ENCODE data around the gene TEF. TPM values are rescaled to one million over a fixed set of nuclear protein-coding genes. Genes with fewer than 3 reads are reported as not detected.

The TEF gene
- total and polyA plus RNA-seq, 2 experiments from 2014 or later = 2.3 to 7.2 TPM

GRCh38 chr22:41364955-41365354, 16.8 kb upstream of the TEF start:
- no peaks in the 10 kb centered on the region for H3K79me2 ChIP-seq (replicated peaks; ENCODE audit: insufficient read depth)
- peaks cover 25% of the 10 kb centered on the region; the same call in 1 of the 2 replicates for H3K4me1 ChIP-seq (ENCODE audit: insufficient read depth)
- Mint-ChIP-seq H3K4me1 (peaks cover 43% of the 10 kb centered on the region), H3K27ac (0 out of 2 replicates have a peak overlapping the region, but pooled peaks have one; percentile 56), H3K36me3 (ENCODE audit: low read depth) (no peaks in the 10 kb centered on the region), H3K27me3 (ENCODE audit: insufficient read depth, low read depth, poor library complexity) (no peaks in the 10 kb centered on the region), H3K4me3 (0 out of 3 replicates have a peak overlapping the region, but pooled peaks have one; percentile 12), H3K9me3 (no peaks in the 10 kb centered on the region; the same call in 2 of the 3 replicates)
- 0 out of 2 replicates have a peak overlapping the region, but pooled peaks have one; percentile 49 for H3K4me2 ChIP-seq
- DNase-seq (ENCODE audit: low spot score) (no peak), ATAC-seq (no peak)
- H4K20me1 ChIP-seq (replicated peaks; ENCODE audit: insufficient read depth) = no peaks in the 10 kb centered on the region
- 0 out of 2 replicates have a peak, but pooled peaks cover 8% of the 10 kb centered on the region for H3F3A ChIP-seq (replicated peaks; ENCODE audit: low read depth)
- H2AFZ ChIP-seq = no peak overlapping the region
- H3K27ac ChIP-seq (ENCODE audit: low read depth) = no peak overlapping the region
- no peaks in the 10 kb centered on the region for H3K27me3 ChIP-seq (ENCODE audit: insufficient read depth)
- no peaks in the 10 kb centered on the region for H3K9me2 ChIP-seq (ENCODE audit: insufficient read depth)
- H3K4me3 ChIP-seq = no peak overlapping the region
- TF ChIP-seq EZH2phosphoT487 (IDR thresholded peaks at IDR 0.05; ENCODE audit: unreplicated experiment) (no peak), STAT1 (IDR thresholded peaks at IDR 0.05; ENCODE audit: unreplicated experiment) (no peak), NANOG (IDR thresholded peaks at IDR 0.05; ENCODE audit: borderline replicate concordance) (no peak), JUNB (IDR thresholded peaks at IDR 0.05; ENCODE audit: unreplicated experiment) (no peak), ZNF331 (CRISPR knock-in tag; IDR thresholded peaks at IDR 0.05; ENCODE audit: low read depth) (no peak), ETS1 (IDR thresholded peaks at IDR 0.05) (no peak), ZNF114 (CRISPR knock-in tag; IDR thresholded peaks at IDR 0.05) (no peak), CREB1 (CRISPR knock-in tag; IDR thresholded peaks at IDR 0.05; ENCODE audit: low read depth) (no peak), ZNF462 (CRISPR knock-in tag; IDR thresholded peaks at IDR 0.05) (no peak), EZH2 (IDR thresholded peaks at IDR 0.05; ENCODE audit: low read depth, unreplicated experiment) (no peak), POLR2AphosphoS5 (IDR thresholded peaks at IDR 0.05; ENCODE audit: low read depth) (no peak)
- TF ChIP-seq, protein P1, sequence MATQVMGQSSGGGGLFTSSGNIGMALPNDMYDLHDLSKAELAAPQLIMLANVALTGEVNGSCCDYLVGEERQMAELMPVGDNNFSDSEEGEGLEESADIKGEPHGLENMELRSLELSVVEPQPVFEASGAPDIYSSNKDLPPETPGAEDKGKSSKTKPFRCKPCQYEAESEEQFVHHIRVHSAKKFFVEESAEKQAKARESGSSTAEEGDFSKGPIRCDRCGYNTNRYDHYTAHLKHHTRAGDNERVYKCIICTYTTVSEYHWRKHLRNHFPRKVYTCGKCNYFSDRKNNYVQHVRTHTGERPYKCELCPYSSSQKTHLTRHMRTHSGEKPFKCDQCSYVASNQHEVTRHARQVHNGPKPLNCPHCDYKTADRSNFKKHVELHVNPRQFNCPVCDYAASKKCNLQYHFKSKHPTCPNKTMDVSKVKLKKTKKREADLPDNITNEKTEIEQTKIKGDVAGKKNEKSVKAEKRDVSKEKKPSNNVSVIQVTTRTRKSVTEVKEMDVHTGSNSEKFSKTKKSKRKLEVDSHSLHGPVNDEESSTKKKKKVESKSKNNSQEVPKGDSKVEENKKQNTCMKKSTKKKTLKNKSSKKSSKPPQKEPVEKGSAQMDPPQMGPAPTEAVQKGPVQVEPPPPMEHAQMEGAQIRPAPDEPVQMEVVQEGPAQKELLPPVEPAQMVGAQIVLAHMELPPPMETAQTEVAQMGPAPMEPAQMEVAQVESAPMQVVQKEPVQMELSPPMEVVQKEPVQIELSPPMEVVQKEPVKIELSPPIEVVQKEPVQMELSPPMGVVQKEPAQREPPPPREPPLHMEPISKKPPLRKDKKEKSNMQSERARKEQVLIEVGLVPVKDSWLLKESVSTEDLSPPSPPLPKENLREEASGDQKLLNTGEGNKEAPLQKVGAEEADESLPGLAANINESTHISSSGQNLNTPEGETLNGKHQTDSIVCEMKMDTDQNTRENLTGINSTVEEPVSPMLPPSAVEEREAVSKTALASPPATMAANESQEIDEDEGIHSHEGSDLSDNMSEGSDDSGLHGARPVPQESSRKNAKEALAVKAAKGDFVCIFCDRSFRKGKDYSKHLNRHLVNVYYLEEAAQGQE (IDR thresholded peaks at IDR 0.05; ENCODE audit: unreplicated experiment) = no peak
- TF ChIP-seq, protein P2, sequence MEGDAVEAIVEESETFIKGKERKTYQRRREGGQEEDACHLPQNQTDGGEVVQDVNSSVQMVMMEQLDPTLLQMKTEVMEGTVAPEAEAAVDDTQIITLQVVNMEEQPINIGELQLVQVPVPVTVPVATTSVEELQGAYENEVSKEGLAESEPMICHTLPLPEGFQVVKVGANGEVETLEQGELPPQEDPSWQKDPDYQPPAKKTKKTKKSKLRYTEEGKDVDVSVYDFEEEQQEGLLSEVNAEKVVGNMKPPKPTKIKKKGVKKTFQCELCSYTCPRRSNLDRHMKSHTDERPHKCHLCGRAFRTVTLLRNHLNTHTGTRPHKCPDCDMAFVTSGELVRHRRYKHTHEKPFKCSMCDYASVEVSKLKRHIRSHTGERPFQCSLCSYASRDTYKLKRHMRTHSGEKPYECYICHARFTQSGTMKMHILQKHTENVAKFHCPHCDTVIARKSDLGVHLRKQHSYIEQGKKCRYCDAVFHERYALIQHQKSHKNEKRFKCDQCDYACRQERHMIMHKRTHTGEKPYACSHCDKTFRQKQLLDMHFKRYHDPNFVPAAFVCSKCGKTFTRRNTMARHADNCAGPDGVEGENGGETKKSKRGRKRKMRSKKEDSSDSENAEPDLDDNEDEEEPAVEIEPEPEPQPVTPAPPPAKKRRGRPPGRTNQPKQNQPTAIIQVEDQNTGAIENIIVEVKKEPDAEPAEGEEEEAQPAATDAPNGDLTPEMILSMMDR (conservative IDR thresholded peaks at IDR 0.05; ENCODE audit: low read depth in 2 of 2) = no peak
- no peaks in the 10 kb centered on the region for H3K36me3 ChIP-seq (ENCODE audit: insufficient read depth)
